Muscle layer of duodenum (tissue), 2 donors: ENCODE measurements around the gene HBP1.

Experiments
- H3K27ac ChIP-seq: one replicate; pipeline ENCODE4 v1.7.0; 2013; ENCODE audit warnings: mild to moderate bottlenecking, low read length
- H3K27me3 ChIP-seq: one replicate; pipeline ENCODE4 v1.7.0; 2013; ENCODE audit warnings: low read depth, mild to moderate bottlenecking, control low read depth, low read length
- H3K36me3 ChIP-seq, 2 donors: one replicate each; pipeline ENCODE4 v1.7.0; 2013; ENCODE audit warnings: low read length in 2 of 2, control low read depth in 1 of 2, mild to moderate bottlenecking in 1 of 2; ENCODE audit not compliant: insufficient read depth in 2 of 2, control insufficient read depth in 1 of 2
- H3K4me1 ChIP-seq, 2 donors: one replicate each; pipeline ENCODE4 v1.7.0; 2013; ENCODE audit warnings: low read length in 2 of 2, mild to moderate bottlenecking in 2 of 2, control low read depth in 1 of 2, moderate library complexity in 1 of 2; ENCODE audit not compliant: insufficient read depth in 2 of 2, control insufficient read depth in 1 of 2
- H3K4me3 ChIP-seq, 2 donors: one replicate each; pipeline ENCODE4 v1.7.0; 2013; ENCODE audit warnings: low read length in 2 of 2, low read depth in 1 of 2, mild to moderate bottlenecking in 1 of 2
- H3K9me3 ChIP-seq, 2 donors: one replicate each; pipeline ENCODE4 v1.7.0; 2013; ENCODE audit warnings: low read length in 2 of 2, control low read depth in 1 of 2, mild to moderate bottlenecking in 1 of 2; ENCODE audit not compliant: control insufficient read depth in 1 of 2
- donor health status: healthy.

Gene HBP1

GRCh38 chr7:107158028-107158427 is 10.8 kb upstream of the HBP1 start:
- H3K36me3 ChIP-seq, result peaks cover 0 to 17% of the 10 kb centered on the region in 2 donors
- H3K4me3 ChIP-seq, result no peak overlapping the region
- H3K9me3 ChIP-seq, result no peaks in the 10 kb centered on the region
- no peak overlapping the region for H3K27ac ChIP-seq
- no peaks in the 10 kb centered on the region for H3K4me1 ChIP-seq
- H3K27me3 ChIP-seq, result no peaks in the 10 kb centered on the region

- H3K27me3 ChIP-seq, result no peaks in the 10 kb centered on the region
- no peaks in the 10 kb centered on the region for H3K9me3 ChIP-seq
- no peak overlapping the region for H3K4me3 ChIP-seq
- no peak overlapping the region for H3K27ac ChIP-seq
- H3K4me1 ChIP-seq, result no peaks in the 10 kb centered on the region
- peaks cover 0 to 17% of the 10 kb centered on the region in 2 donors for H3K36me3 ChIP-seq
Observed at GRCh38 chr7:107160389-107160788, 8.4 kb upstream of the HBP1 start.

GRCh38 chr7:107161415-107161814 is 7.4 kb upstream of the HBP1 start:
- Histone ChIP-seq H3K4me1 (no peaks in the 10 kb centered on the region), H3K9me3 (no peaks in the 10 kb centered on the region), H3K27me3 (no peaks in the 10 kb centered on the region), H3K4me3 (no peak overlapping the region), H3K36me3 (peaks cover 0 to 17% of the 10 kb centered on the region in 2 donors), H3K27ac (no peak overlapping the region)

DNA sequence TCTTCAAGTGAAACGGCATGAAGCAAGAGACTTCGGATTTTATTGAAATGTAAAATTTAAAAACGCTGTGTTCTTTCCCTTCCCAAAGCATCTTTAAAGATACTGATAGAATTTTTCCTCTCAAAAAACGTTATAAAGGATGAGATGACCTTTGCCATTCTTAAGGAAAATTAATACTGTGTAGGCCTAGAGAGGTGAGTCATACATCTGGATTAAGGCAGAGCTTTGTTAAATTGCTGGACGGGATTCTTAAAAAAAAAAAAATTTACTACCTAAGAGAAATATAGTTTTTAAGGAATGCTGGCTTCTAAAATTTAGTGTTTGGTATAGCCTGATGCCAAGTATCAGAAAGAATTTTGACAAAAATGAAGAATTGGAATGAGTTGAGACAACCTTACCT is 6.3 kb upstream of the HBP1 start:
- Histone ChIP-seq H3K9me3 (no peaks in the 10 kb centered on the region), H3K4me3 (no peak overlapping the region), H3K4me1 (no peaks in the 10 kb centered on the region), H3K27me3 (no peaks in the 10 kb centered on the region), H3K36me3 (peaks cover 0 to 12% of the 10 kb centered on the region in 2 donors), H3K27ac (no peak overlapping the region)

DNA sequence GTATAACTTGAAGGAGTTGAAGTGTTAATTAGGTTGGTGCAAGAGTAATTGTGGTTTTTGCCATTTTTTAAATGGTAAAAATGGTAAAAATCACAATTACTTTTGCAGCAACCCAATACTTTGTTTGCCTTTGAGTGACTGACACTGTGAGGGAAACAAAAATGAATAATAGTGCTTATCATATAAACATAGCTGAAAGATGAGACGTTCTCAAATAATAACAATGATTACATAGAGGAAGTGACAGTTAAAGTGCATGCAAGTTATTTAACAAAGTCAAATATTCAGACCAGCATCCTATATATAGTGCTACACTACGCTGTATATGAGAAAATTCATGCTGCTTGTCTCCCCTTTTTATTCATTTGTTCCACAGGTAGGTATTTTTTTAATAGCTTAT is 4.7 kb upstream of the HBP1 start:
- H3K4me1 ChIP-seq, result no peaks in the 10 kb centered on the region
- no peak overlapping the region for H3K27ac ChIP-seq
- peaks cover 0 to 23% of the 10 kb centered on the region in 2 donors for H3K36me3 ChIP-seq
- no peaks in the 10 kb centered on the region for H3K9me3 ChIP-seq
- no peaks in the 10 kb centered on the region for H3K27me3 ChIP-seq
- H3K4me3 ChIP-seq, result no peak overlapping the region

- peaks cover 0 to 28% of the 10 kb centered on the region in 2 donors for H3K36me3 ChIP-seq
- H3K9me3 ChIP-seq, result no peaks in the 10 kb centered on the region
- H3K27ac ChIP-seq, result no peak overlapping the region
- no peaks in the 10 kb centered on the region for H3K27me3 ChIP-seq
- H3K4me1 ChIP-seq, result peaks cover 0 to 2% of the 10 kb centered on the region in 2 donors
- H3K4me3 ChIP-seq, result no peak overlapping the region
Observed at GRCh38 chr7:107165341-107165740, 3.5 kb upstream of the HBP1 start.

GRCh38 chr7:107166736-107167426 is 1.9 kb upstream of the HBP1 start:
- H3K27ac ChIP-seq, result peak overlapping the region; percentile 99
- H3K4me1 ChIP-seq, result peaks cover 0 to 12% of the 10 kb centered on the region in 2 donors
- H3K27me3 ChIP-seq, result no peaks in the 10 kb centered on the region
- H3K4me3 ChIP-seq, result peak overlapping the region; percentile 70 to 87
- peaks cover 0 to 25% of the 10 kb centered on the region in 2 donors for H3K36me3 ChIP-seq
- no peaks in the 10 kb centered on the region for H3K9me3 ChIP-seq

DNA sequence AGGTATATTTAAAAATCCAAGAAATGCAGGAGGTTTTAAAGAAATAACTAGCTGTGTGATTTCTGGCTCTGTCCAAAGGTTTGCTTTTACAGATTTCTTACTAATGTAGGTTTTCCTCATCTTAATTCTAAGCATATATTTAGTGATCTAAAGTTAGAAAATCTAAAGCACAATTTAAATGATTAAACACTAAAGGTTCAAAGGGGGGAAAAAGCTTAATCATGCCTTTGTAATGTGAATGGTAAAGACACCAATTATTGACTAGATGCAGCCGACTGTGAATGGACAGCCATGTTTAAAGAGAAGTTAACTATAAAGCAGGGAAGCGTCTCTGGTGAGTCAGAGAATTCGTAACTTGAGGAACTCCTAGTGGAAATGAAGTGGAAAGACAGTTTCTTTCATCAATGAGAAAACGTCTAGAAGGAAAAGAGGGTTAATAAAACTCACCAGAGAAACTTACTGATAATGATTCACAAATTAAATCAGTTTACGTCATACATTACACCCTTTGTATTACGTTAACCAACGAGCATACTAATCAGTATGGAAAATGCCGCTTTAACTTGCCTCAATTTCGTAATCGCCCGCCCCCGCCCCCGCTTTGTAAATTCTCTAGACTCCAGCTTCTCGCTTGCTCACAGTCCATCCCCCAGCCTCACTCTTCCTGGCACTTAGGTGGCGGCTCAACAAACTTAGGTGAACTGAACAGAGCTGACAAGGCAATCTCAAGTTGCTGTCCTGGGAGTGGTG is 1.1 kb upstream of the HBP1 start:
- peak overlapping the region; percentile 70 to 87 for H3K4me3 ChIP-seq

GRCh38 chr7:107169120-107170050 is 582 bp downstream of the HBP1 start:
- peaks cover 0 to 25% of the 10 kb centered on the region in 2 donors for H3K36me3 ChIP-seq
- peaks cover 8 to 34% of the 10 kb centered on the region in 2 donors for H3K4me1 ChIP-seq
- peak overlapping the region; percentile 95 for H3K27ac ChIP-seq

More for the DNA sequence above, 1.1 kb upstream of the HBP1 start:
- H3K27me3 ChIP-seq, result no peaks in the 10 kb centered on the region
- peaks cover 0 to 25% of the 10 kb centered on the region in 2 donors for H3K36me3 ChIP-seq
- no peaks in the 10 kb centered on the region for H3K9me3 ChIP-seq
- peaks cover 0 to 18% of the 10 kb centered on the region in 2 donors for H3K4me1 ChIP-seq
- peak overlapping the region; percentile 99 for H3K27ac ChIP-seq

GRCh38 chr7:107170051-107170915 is 1.5 kb downstream of the HBP1 start:
- Histone ChIP-seq H3K9me3 (no peaks in the 10 kb centered on the region), H3K27ac (peak overlapping the region; percentile 95), H3K27me3 (no peaks in the 10 kb centered on the region), H3K4me3 (peak overlapping the region; percentile 64 to 95), H3K36me3 (peaks cover 0 to 25% of the 10 kb centered on the region in 2 donors), H3K4me1 (peaks cover 11 to 43% of the 10 kb centered on the region in 2 donors)

More at GRCh38 chr7:107169120-107170050, 582 bp downstream of the HBP1 start:
- H3K9me3 ChIP-seq, result no peaks in the 10 kb centered on the region
- peak overlapping the region; percentile 64 to 95 for H3K4me3 ChIP-seq
- H3K27me3 ChIP-seq, result no peaks in the 10 kb centered on the region
